ENCODE measurements around the gene MBNL3. TPM values are rescaled to one million over a fixed set of nuclear protein-coding genes. Genes with fewer than 3 reads are reported as not detected.

Gene MBNL3
- total RNA-seq, result 3.1 TPM

- H3K27me3 ChIP-seq, result no peaks in the 10 kb centered on the region
- no peaks in the 10 kb centered on the region for H3K9me3 ChIP-seq
- intact Hi-C loops (cut with DNase I), result loop anchor here (10.0 kb wide), 1 partner anchor 274 kb away; the partner anchor contains the start of gene RAP2C
- peak within 1 kb of the TSS; percentile 63 to 82 for H3K4me3 ChIP-seq
- no peaks in the 10 kb centered on the region for H3K36me3 ChIP-seq
- peak within 1 kb of the TSS; percentile 35 to 68 for H3K27ac ChIP-seq
- TF ChIP-seq CTCF (IDR thresholded peaks at IDR 0.05), result no peak
- peak in 1 of 2 donors; percentile 72 for DNase-seq (ENCODE audit: low spot score in 2 of 2)
- no peaks in the 10 kb centered on the region for H3K4me1 ChIP-seq
Observed at GRCh38 chrX:132488819-132489577, at the start of gene MBNL3. MBNL3 (minus strand) TSS chrX:132489038; CDS start chrX:132439611, 49,427 bp downstream.

GRCh38 chrX:132533409-132533808 is 44.6 kb upstream of the MBNL3 start:
- no peak overlapping the region for H3K27ac ChIP-seq
- TF ChIP-seq CTCF (IDR thresholded peaks at IDR 0.05), result no peak
- no peaks in the 10 kb centered on the region for H3K36me3 ChIP-seq
- no peaks in the 10 kb centered on the region for H3K27me3 ChIP-seq
- no peaks in the 10 kb centered on the region for H3K4me1 ChIP-seq
- no peak for DNase-seq (ENCODE audit: low spot score in 2 of 2)
- intact Hi-C loops (cut with DNase I), result no loop called here
- H3K4me3 ChIP-seq, result no peak overlapping the region
- no peaks in the 10 kb centered on the region for H3K9me3 ChIP-seq

GRCh38 chrX:132532913-132533312 is 44.1 kb upstream of the MBNL3 start:
- TF ChIP-seq CTCF (IDR thresholded peaks at IDR 0.05), result no peak

GRCh38 chrX:132532097-132532496 is 43.3 kb upstream of the MBNL3 start:
- H3K36me3 ChIP-seq, result no peaks in the 10 kb centered on the region
- no peaks in the 10 kb centered on the region for H3K9me3 ChIP-seq
- DNase-seq (ENCODE audit: low spot score in 2 of 2), result no peak
- H3K27ac ChIP-seq, result no peak overlapping the region
- intact Hi-C loops (cut with DNase I), result no loop called here
- H3K4me1 ChIP-seq, result no peaks in the 10 kb centered on the region
- H3K27me3 ChIP-seq, result no peaks in the 10 kb centered on the region
- TF ChIP-seq CTCF (IDR thresholded peaks at IDR 0.05), result no peak
- no peak overlapping the region for H3K4me3 ChIP-seq

More at GRCh38 chrX:132532913-132533312, 44.1 kb upstream of the MBNL3 start:
- intact Hi-C loops (cut with DNase I), result no loop called here
- Histone ChIP-seq H3K4me1 (no peaks in the 10 kb centered on the region), H3K27ac (no peak overlapping the region), H3K36me3 (no peaks in the 10 kb centered on the region), H3K9me3 (no peaks in the 10 kb centered on the region), H3K27me3 (no peaks in the 10 kb centered on the region), H3K4me3 (no peak overlapping the region)
- DNase-seq (ENCODE audit: low spot score in 2 of 2), result no peak

- Histone ChIP-seq H3K9me3 (no peaks in the 10 kb centered on the region), H3K27me3 (no peaks in the 10 kb centered on the region), H3K27ac (no peak overlapping the region), H3K4me1 (no peaks in the 10 kb centered on the region), H3K4me3 (no peak overlapping the region), H3K36me3 (no peaks in the 10 kb centered on the region)
- TF ChIP-seq CTCF (IDR thresholded peaks at IDR 0.05), result no peak
- intact Hi-C loops (cut with DNase I), result no loop called here
- DNase-seq (ENCODE audit: low spot score in 2 of 2), result no peak
Observed at GRCh38 chrX:132520792-132521191, 32.0 kb upstream of the MBNL3 start.
